B cell (primary cell): ENCODE results near the gene KCNQ5.

Experiments used
- CTCF ChIP-seq: fragments of 200-600 bp; IDR thresholded peaks from one replicate; pipeline ENCODE4 v1.8.0; 2022; ENCODE audit warnings: antibody characterized with exemption, mild to moderate bottlenecking
- EZH2 ChIP-seq: IDR thresholded peaks from 2 replicates; pipeline ENCODE4 v1.6.1; 2012; ENCODE audit warnings: borderline replicate concordance, low read depth, mild to moderate bottlenecking, moderate library complexity, low read length; ENCODE audit not compliant: insufficient read depth, poor library complexity, severe bottlenecking

DNA sequence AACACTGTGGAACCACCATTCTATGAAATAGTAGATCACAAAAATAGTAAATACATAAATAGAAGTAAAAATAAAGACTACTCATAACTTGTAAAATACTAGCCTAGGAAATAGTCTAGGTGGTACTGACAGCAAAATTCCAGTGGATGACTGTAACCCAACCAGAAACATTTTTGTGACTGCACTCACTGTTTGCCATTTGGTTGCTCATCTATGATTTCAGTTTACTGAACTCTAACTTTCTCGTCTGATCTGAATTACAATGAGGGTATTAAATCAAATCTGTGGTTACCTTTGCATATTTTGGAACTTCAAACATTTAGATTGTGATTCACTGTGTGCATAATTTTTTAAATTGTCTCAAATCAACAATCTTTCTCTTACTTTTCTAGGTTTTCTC, 452.3 kb downstream of the KCNQ5 start:
- TF ChIP-seq CTCF: no peak
- TF ChIP-seq EZH2: no peak
